Activated T-helper 2 cell treated with anti-CD3 and anti-CD28 coated beads, Interferon-gamma antibody, Interleukin-2, Interleukin-4, amounts not matched to agents 10 μg/mL and 5 μg/mL and 100 μg/mL, durations not matched to agents 14 hours and 24 hours and 36 hours (primary cell): Measurements from ENCODE around the gene TMEM121. TPM values are rescaled to one million over a fixed set of nuclear protein-coding genes. Genes with fewer than 3 reads are reported as not detected.
"Not testable (repeated sequence)": the region's sequence is repeated elsewhere in the genome, so short reads cannot be mapped to it uniquely, and the experiment has no call there.

ENCODE experiments used
- DNase-seq: peaks from one replicate; pipeline ENCODE4 v3.0.0; 2021; ENCODE audit warnings: low spot score
- H3K27ac Mint-ChIP-seq: one replicate; pipeline ENCODE4 v1.8.0; 2021; ENCODE audit warnings: mixed read lengths
- H3K27me3 Mint-ChIP-seq: one replicate; pipeline ENCODE4 v1.8.0; 2021; ENCODE audit warnings: low read depth, mixed read lengths
- H3K36me3 Mint-ChIP-seq: one replicate; pipeline ENCODE4 v1.8.0; 2021; ENCODE audit warnings: low read depth, mixed read lengths
- H3K4me1 Mint-ChIP-seq: one replicate; pipeline ENCODE4 v1.8.0; 2021; ENCODE audit warnings: low read depth, mixed read lengths
- H3K4me3 Mint-ChIP-seq: one replicate; pipeline ENCODE4 v1.8.0; 2021; ENCODE audit warnings: low read depth, mild to moderate bottlenecking, moderate library complexity, mixed read lengths
- H3K9me3 Mint-ChIP-seq: one replicate; pipeline ENCODE4 v1.8.0; 2021; ENCODE audit warnings: mixed read lengths
- intact Hi-C: fragments of 100-400 bp; cut with micrococcal nuclease; formaldehyde crosslinking; loops from one replicate; pipeline ENCODE4 v1.15.1; 2023
- total RNA-seq: library from RNA; stranded (reverse); gene quantifications from 2 replicates; pipeline ENCODE4 v1.2.3, GENCODE V29; 2022

TMEM121 gene
- total RNA-seq, 1 donor from 2014 or later, result 9.6 TPM

DNA sequence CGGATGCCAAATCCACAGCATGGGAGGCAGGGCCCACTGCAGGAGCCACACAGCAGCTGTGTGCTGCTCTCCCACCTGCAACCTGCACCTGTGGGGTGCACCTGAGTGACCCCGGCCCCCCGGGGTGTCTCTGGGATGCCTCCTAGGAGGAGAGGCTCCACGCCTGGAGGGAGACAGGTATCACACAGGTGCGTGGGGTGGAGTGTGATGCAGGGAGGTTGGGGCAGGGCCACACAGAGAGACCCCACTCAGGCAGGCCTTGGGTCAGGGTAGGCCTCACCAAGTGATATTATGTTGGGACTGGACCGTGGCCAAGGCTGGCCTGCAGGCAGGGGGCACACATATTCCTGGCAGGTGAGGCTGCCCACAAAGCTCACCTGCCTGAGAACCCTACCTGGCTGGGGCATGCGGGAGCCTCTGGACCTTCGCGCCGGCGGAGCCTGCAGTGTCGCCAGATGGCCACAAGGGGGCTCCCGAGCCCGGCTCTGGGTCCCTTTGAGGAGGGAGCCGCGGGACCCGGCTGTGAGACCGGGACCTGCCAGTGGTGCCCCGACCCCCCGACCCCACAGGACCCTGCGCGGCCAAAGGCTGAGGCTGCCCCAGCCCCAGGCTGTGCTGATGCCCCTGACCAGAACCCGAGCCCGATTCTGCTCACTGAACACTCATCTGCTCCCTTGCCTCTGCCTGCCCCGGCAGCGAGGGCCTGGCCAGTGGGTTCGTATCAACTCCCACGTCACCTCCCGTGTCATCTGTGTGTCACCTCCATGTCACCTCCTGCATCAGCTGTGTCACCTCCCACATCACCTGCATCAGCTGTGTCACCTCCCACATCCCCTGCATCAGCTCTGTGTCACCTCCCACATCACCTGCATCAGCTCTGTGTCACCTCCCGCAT is 11.4 kb downstream of the TMEM121 start:
- Mint-ChIP-seq H3K9me3 (no peaks in the 10 kb centered on the region), H3K27me3 (peaks cover 8% of the 10 kb centered on the region), H3K27ac (no peak overlapping the region), H3K36me3 (no peaks in the 10 kb centered on the region), H3K4me3 (no peak overlapping the region), H3K4me1 (no peaks in the 10 kb centered on the region)
- intact Hi-C loops, result no loop called here
- DNase-seq, result peak; percentile 54

DNA sequence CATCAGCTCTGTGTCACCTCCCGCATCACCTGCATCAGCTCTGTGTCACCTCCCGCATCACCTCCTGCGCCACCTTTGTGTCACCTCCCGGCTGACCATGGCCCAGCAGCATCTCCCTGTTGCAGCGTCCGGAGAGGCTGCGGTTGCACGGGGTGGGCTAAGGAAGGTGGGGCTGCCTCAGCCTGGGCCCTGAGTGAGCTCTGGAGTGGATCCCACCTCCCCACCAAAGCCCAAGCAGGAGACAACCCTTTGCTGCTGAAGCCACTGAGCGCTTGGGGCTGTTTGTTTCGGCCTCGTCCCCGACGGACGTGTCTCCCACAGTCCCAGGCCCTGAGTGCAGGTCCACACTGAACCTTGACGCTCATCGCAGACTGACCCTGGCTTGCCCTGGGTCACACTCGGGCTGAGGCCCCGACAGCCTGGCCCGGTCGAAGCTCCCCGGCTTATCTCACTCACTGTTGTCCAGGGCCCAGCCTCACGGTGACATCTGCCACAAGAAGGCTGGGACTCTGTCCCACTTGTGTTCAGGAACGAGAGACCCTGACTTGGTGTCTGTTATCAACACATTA is 12.2 kb downstream of the TMEM121 start:
- DNase-seq, result no peak
- H3K27ac Mint-ChIP-seq, result no peak overlapping the region

DNA sequence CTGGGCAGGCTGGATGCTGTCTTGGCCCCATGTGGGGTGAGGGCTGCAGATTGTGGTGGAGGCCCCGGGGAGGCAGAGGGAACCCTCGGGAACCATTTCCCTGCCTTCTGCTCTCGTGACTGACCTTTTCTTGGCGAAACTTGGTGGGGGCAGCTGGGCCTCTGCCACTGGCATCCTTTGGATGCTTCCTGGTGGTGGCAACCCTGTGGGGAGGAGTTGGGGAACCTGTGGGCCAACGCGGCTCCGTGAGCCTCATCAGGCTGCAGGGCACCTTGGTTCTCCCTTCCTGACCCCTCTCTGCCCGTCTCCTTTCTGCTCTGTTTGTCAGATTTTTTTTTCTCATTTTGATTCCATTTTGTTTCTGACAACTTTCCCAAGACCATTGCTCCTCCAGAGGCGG is 14.4 kb downstream of the TMEM121 start:
- no peak overlapping the region for H3K4me3 Mint-ChIP-seq
- no peaks in the 10 kb centered on the region for H3K9me3 Mint-ChIP-seq
- H3K27ac Mint-ChIP-seq, result no peak overlapping the region
- peaks cover 19% of the 10 kb centered on the region for H3K27me3 Mint-ChIP-seq
- intact Hi-C loops, result no loop called here
- no peak for DNase-seq
- no peaks in the 10 kb centered on the region for H3K36me3 Mint-ChIP-seq
- no peaks in the 10 kb centered on the region for H3K4me1 Mint-ChIP-seq

More for the DNA sequence above, 12.2 kb downstream of the TMEM121 start:
- Mint-ChIP-seq H3K4me1 (no peaks in the 10 kb centered on the region), H3K27me3 (peaks cover 12% of the 10 kb centered on the region), H3K9me3 (no peaks in the 10 kb centered on the region), H3K4me3 (no peak overlapping the region), H3K36me3 (no peaks in the 10 kb centered on the region)
- intact Hi-C loops, result no loop called here

DNA sequence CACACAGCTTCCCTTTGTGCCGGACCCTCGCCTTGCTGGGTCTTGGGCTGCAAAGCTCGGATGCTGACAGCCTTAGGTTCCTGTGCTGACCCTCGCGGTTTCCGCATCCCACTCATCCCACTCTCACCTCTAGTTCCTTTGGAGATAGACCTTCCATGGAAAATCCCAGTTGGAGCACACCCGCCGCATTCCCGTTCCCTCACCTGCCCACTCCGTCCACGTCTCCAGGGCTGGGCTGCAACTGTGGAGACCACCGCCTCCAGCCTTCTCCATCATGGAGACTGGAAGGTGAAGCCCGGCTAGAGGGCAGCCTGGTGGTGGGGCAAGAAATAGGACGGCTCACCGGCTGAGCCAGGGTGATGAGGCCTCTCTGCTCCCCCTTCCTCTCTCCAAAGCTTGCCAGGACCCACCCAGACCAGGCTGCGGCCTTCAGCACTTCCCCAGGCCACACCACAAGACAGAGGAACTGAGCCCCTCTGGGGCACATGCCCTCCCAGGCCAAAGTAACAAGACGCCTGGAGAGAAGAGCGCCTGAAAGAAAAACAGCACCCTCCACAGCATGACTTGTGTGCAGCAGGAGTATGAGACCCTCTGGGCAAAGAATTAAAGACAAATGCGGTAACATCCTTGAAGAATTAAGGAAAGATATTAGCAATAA is 15.0 kb downstream of the TMEM121 start:
- no peaks in the 10 kb centered on the region for H3K4me1 Mint-ChIP-seq
- H3K9me3 Mint-ChIP-seq, result no peaks in the 10 kb centered on the region
- H3K36me3 Mint-ChIP-seq, result no peaks in the 10 kb centered on the region
- H3K27me3 Mint-ChIP-seq, result peaks cover 19% of the 10 kb centered on the region
- intact Hi-C loops, result no loop called here
- no peak overlapping the region for H3K4me3 Mint-ChIP-seq
- H3K27ac Mint-ChIP-seq, result no peak overlapping the region
- DNase-seq, result no peak

DNA sequence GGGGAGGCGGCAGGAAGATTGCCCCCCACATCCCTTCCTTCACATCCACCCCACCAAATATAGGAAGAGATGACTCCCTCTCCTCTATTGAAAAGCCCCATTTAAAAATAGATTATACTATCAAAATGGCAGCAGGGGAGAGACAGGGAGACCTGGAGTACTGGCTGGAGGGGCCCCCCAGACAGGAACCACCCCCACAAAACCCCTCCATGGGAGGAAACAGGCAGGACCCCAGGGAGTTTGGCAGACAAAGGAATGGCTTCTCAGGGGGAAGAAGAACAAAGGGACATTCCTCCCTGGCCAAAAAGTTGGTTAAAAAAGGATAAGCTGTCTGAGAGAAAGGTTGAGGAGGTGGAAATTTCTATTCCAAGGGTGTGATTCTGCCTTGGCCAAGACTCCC is 19.3 kb downstream of the TMEM121 start:
- DNase-seq, H3K4me1 Mint-ChIP-seq, H3K9me3 Mint-ChIP-seq, H3K27ac Mint-ChIP-seq, intact Hi-C loops, H3K4me3 Mint-ChIP-seq, H3K36me3 Mint-ChIP-seq: not testable (repeated sequence)
- peaks cover 22% of the 10 kb centered on the region for H3K27me3 Mint-ChIP-seq

- H3K36me3 Mint-ChIP-seq, H3K9me3 Mint-ChIP-seq, DNase-seq, H3K27ac Mint-ChIP-seq, H3K4me3 Mint-ChIP-seq, H3K4me1 Mint-ChIP-seq, intact Hi-C loops: not testable (repeated sequence)
- peaks cover 22% of the 10 kb centered on the region for H3K27me3 Mint-ChIP-seq
These were observed 20.0 kb downstream of the TMEM121 start for GRCh38 chr14:105546410-105546809.

GRCh38 chr14:105547072-105547471 is 20.7 kb downstream of the TMEM121 start:
- H3K4me3 Mint-ChIP-seq, H3K27ac Mint-ChIP-seq, intact Hi-C loops, DNase-seq, H3K4me1 Mint-ChIP-seq, H3K9me3 Mint-ChIP-seq, H3K36me3 Mint-ChIP-seq: not testable (repeated sequence)
- H3K27me3 Mint-ChIP-seq, result peaks cover 17% of the 10 kb centered on the region

DNA sequence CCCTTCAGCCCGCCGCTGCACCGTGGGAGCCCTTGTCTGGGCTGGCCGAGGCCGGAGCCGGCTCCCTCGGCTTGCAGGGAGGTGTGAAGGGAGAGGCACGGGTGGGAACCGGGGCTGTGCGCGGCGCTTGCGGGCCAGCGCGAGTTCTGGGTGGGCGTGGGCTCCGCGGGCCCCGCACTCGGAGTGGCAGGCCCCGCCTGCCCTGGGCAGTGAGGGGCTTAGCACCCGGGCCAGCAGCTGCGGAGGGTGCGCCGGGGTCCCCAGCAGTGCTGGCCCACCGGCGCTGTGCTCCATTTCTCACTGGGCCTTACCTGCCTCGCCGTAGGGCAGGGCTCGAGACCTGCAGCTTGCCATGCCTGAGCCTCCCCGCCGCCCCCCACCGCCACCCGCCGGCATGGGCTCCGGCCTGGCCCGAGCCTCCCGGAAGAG is 21.4 kb downstream of the TMEM121 start:
- H3K27me3 Mint-ChIP-seq, result peaks cover 14% of the 10 kb centered on the region
- intact Hi-C loops, result no loop called here
- no peaks in the 10 kb centered on the region for H3K9me3 Mint-ChIP-seq
- no peak overlapping the region for H3K4me3 Mint-ChIP-seq
- H3K4me1 Mint-ChIP-seq, result no peaks in the 10 kb centered on the region
- no peak overlapping the region for H3K27ac Mint-ChIP-seq
- no peak for DNase-seq
- H3K36me3 Mint-ChIP-seq, result no peaks in the 10 kb centered on the region

DNA sequence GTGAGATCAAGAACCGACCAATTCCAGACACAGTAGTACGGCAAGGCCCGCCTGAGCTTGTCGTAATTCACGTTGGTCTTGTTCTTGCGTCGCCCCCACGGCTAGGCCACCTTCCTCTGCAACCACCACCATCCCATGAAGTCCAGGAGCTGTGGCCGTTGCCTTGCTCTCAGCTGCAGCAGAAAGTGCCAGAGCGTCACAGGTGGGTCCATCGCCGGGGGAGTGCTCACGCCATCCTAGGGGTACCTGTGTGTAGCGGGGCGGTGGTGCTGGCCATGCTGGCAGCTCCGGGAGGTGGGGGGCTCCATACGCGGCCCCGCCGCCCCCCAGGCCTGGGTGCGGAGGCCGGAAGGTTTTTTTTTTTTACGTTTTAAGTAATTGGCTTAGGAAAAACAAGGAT is 23.1 kb downstream of the TMEM121 start:
- H3K36me3 Mint-ChIP-seq, result no peaks in the 10 kb centered on the region
- H3K27ac Mint-ChIP-seq, result no peak overlapping the region
- no peak for DNase-seq
- peaks cover 3% of the 10 kb centered on the region for H3K27me3 Mint-ChIP-seq
- no peaks in the 10 kb centered on the region for H3K9me3 Mint-ChIP-seq
- intact Hi-C loops, result no loop called here
- no peaks in the 10 kb centered on the region for H3K4me1 Mint-ChIP-seq
- H3K4me3 Mint-ChIP-seq, result no peak overlapping the region

DNA sequence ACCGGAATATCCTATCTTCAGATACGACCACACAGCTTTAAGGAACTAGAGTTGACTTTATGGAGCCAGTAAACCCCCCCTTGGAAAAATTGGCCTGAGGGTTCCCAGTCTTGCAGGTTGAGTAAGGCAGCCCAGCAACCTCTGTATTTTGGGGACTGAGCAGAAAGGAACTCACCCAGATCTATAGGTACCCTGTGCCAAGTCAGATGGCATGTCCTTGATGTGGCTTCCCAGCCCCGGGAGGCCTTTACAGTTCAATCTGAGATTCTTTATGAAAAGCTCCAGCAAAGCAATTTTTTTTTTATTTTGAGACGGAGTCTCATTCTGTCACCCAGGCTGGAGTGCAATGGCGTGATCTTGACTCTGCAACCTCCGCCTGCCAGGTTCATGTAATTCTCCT is 27.6 kb downstream of the TMEM121 start:
- H3K36me3 Mint-ChIP-seq, result no peaks in the 10 kb centered on the region
- no peak overlapping the region for H3K27ac Mint-ChIP-seq
- H3K4me3 Mint-ChIP-seq, result no peak overlapping the region
- peaks cover 2% of the 10 kb centered on the region for H3K27me3 Mint-ChIP-seq
- intact Hi-C loops, result no loop called here
- H3K4me1 Mint-ChIP-seq, result no peaks in the 10 kb centered on the region
- no peaks in the 10 kb centered on the region for H3K9me3 Mint-ChIP-seq
- no peak for DNase-seq

- Mint-ChIP-seq H3K4me1 (no peaks in the 10 kb centered on the region), H3K9me3 (no peaks in the 10 kb centered on the region), H3K27ac (no peak overlapping the region), H3K36me3 (no peaks in the 10 kb centered on the region), H3K27me3 (peaks cover 2% of the 10 kb centered on the region), H3K4me3 (no peak overlapping the region)
- DNase-seq, result no peak
- intact Hi-C loops, result no loop called here
These were observed 28.1 kb downstream of the TMEM121 start for GRCh38 chr14:105554523-105554922.

DNA sequence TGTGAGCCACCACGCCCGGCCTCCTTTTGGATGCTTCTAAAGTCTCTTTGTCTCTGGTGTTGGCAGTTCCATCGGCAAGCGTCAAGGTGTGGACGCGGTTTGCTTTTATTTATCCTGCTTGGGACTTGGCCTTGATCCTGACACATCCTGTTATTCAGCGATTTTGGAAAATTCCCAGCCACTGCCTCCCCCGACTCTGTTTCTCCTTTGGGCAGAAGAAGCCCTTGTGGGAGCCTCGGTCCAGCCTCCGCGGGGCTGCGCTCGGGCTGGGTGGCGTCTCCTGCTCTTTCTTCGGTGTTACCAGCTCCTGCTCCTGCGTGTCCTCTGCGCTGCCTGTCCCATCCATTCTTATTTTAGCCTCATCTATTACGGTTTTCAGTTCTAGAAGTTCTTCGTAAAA is 31.3 kb downstream of the TMEM121 start:
- H3K36me3 Mint-ChIP-seq, H3K9me3 Mint-ChIP-seq, H3K4me1 Mint-ChIP-seq, intact Hi-C loops, DNase-seq, H3K27ac Mint-ChIP-seq, H3K27me3 Mint-ChIP-seq, H3K4me3 Mint-ChIP-seq: not testable (repeated sequence)
